Neural cell (in vitro differentiated cells): Measurements from ENCODE around the gene AEN. TPM values are rescaled to one million over a fixed set of nuclear protein-coding genes. Genes with fewer than 3 reads are reported as not detected.

Experiments
- H2AFZ ChIP-seq: fragments of 200-600, 300-800 bp; sonication (generic), shearing (Covaris generic); 2 replicates; pipeline ENCODE4 v1.6.0; 2014; ENCODE audit warnings: low read depth, mild to moderate bottlenecking, antibody characterized with exemption, low read length, moderate library complexity
- H3F3A ChIP-seq: fragments of 200-600 bp; shearing (Covaris generic); 2 replicates; pipeline ENCODE4 v1.6.1; 2016; ENCODE audit warnings: mild to moderate bottlenecking, moderate library complexity, mixed read lengths, antibody characterized with exemption, low read length; ENCODE audit not compliant: insufficient read depth, poor library complexity, severe bottlenecking
- H3K27ac ChIP-seq: fragments of 200-600, 300-800 bp; sonication (generic), shearing (Covaris generic); 2 replicates; pipeline ENCODE4 v1.5.1; 2014; ENCODE audit warnings: mild to moderate bottlenecking, low read length, moderate library complexity
- H3K27me3 ChIP-seq: fragments of 300-800, 200-600 bp; sonication (generic), shearing (Covaris generic); 2 replicates; pipeline ENCODE4 v1.6.0; 2014; ENCODE audit warnings: mild to moderate bottlenecking, low read depth, low read length, moderate library complexity; ENCODE audit not compliant: insufficient read depth
- H3K36me3 ChIP-seq: fragments of 300-800, 200-600 bp; sonication (generic), shearing (Covaris generic); 2 replicates; pipeline ENCODE4 v1.5.1; 2014; ENCODE audit warnings: mild to moderate bottlenecking, antibody characterized with exemption, low read length, moderate library complexity; ENCODE audit not compliant: insufficient read depth
- H3K4me2 ChIP-seq: fragments of 300-800, 200-600 bp; sonication (generic), shearing (Covaris generic); 2 replicates; pipeline ENCODE4 v1.6.0; 2014; ENCODE audit warnings: mild to moderate bottlenecking, low read length
- H3K4me3 ChIP-seq: fragments of 300-800, 200-600 bp; sonication (generic), shearing (Covaris generic); 2 replicates; pipeline ENCODE4 v1.5.1; 2014; ENCODE audit warnings: mild to moderate bottlenecking, low read length, moderate library complexity
- H3K79me2 ChIP-seq: fragments of 200-600 bp; shearing (Covaris generic); replicated peaks from 2 replicates; pipeline ENCODE4 v1.6.0; 2014; ENCODE audit warnings: mild to moderate bottlenecking, low read length, moderate library complexity; ENCODE audit not compliant: insufficient read depth
- H3K9ac ChIP-seq: fragments of 300-800, 200-600 bp; sonication (generic), shearing (Covaris generic); 2 replicates; pipeline ENCODE4 v1.6.1; 2016; ENCODE audit warnings: mild to moderate bottlenecking, low read length, mixed read lengths
- H3K9me2 ChIP-seq: fragments of 200-600 bp; shearing (Covaris generic); 2 replicates; pipeline ENCODE4 v1.6.1; 2016; ENCODE audit warnings: mild to moderate bottlenecking, low read length, mixed read lengths; ENCODE audit not compliant: insufficient read depth
- H3K9me3 ChIP-seq: fragments of 200-600, 300-800 bp; sonication (generic), shearing (Covaris generic); 2 replicates; pipeline ENCODE4 v1.6.1; 2016; ENCODE audit warnings: mild to moderate bottlenecking, mixed run types, low read length, moderate library complexity, mixed read lengths
- H4K20me1 ChIP-seq: fragments of 200-600 bp; shearing (Covaris generic); 2 replicates; pipeline ENCODE4 v1.6.1; 2016; ENCODE audit warnings: mild to moderate bottlenecking, mixed run types; ENCODE audit not compliant: insufficient read depth
- CTCF ChIP-seq: fragments of 450-650 bp; IDR thresholded peaks from 2 replicates; pipeline ENCODE4 v1.5.1; 2014; ENCODE audit warnings: antibody characterized with exemption, mild to moderate bottlenecking, moderate library complexity; ENCODE audit not compliant: poor library complexity, severe bottlenecking
- EP300 ChIP-seq: fragments of 450-650 bp; conservative IDR thresholded peaks from 2 replicates; pipeline ENCODE4 v1.6.1; 2014; ENCODE audit warnings: antibody characterized with exemption, mild to moderate bottlenecking, moderate library complexity; ENCODE audit not compliant: poor library complexity, severe bottlenecking
- EZH2 ChIP-seq: fragments of 200-600, 300-800 bp; shearing (Covaris generic), sonication (generic); IDR thresholded peaks from 2 replicates; pipeline ENCODE4 v1.6.1; 2014; ENCODE audit warnings: antibody characterized with exemption, low read length, borderline replicate concordance, mild to moderate bottlenecking; ENCODE audit not compliant: insufficient read depth, poor library complexity, severe bottlenecking
- MXI1 ChIP-seq: fragments of 450-650 bp; conservative IDR thresholded peaks from 2 replicates; pipeline ENCODE4 v1.6.1; 2014; ENCODE audit warnings: antibody characterized with exemption, mild to moderate bottlenecking; ENCODE audit not compliant: poor library complexity, severe bottlenecking
- POLR2AphosphoS5 ChIP-seq: IDR thresholded peaks from 2 replicates; pipeline ENCODE4 v1.6.1; 2012
- RAD21 ChIP-seq: fragments of 450-650 bp; conservative IDR thresholded peaks from 2 replicates; pipeline ENCODE4 v1.6.1; 2014; ENCODE audit warnings: antibody characterized with exemption, mild to moderate bottlenecking, moderate library complexity
- REST ChIP-seq: IDR thresholded peaks from 2 replicates; pipeline ENCODE4 v1.6.1; 2012; ENCODE audit warnings: borderline replicate concordance
- SMC3 ChIP-seq: fragments of 450-650 bp; conservative IDR thresholded peaks from 2 replicates; pipeline ENCODE4 v1.6.1; 2014; ENCODE audit warnings: antibody characterized with exemption, mild to moderate bottlenecking, moderate library complexity; ENCODE audit not compliant: poor library complexity
- TAF1 ChIP-seq: IDR thresholded peaks from 2 replicates; pipeline ENCODE4 v1.6.1; 2012; ENCODE audit warnings: low read depth
- polyA plus RNA-seq: library from polyadenylated mRNA; depleted of rRNA; stranded (reverse); fragments of >200 nt; gene quantifications from 2 replicates; pipeline ENCODE4 v1.2.3, GENCODE V29; 2014

The AEN gene
- polyA plus RNA-seq, 1 donor from 2014 or later, result 17.2 TPM

GRCh38 chr15:88603885-88604284 is 17.3 kb upstream of the AEN start:
- peak overlapping the region; percentile 93 for H3K4me3 ChIP-seq
- no peaks in the 10 kb centered on the region for H3K36me3 ChIP-seq
- peaks cover 4% of the 10 kb centered on the region for H3K27me3 ChIP-seq
- peak overlapping the region; percentile 73 for H3K4me2 ChIP-seq
- peaks cover 28% of the 10 kb centered on the region for H3K79me2 ChIP-seq
- no peak for TF ChIP-seq MXI1
- no peak for TF ChIP-seq RAD21
- TF ChIP-seq REST, result peak; percentile 2
- TF ChIP-seq EP300, result no peak
- no peak for TF ChIP-seq EZH2
- peak; percentile 55 for TF ChIP-seq CTCF
- peak; percentile 20 for TF ChIP-seq SMC3
- TF ChIP-seq POLR2AphosphoS5, result no peak
- no peak for TF ChIP-seq TAF1
- no peaks in the 10 kb centered on the region for H4K20me1 ChIP-seq
- no peaks in the 10 kb centered on the region for H3F3A ChIP-seq
- H3K27ac ChIP-seq, result peak overlapping the region; percentile 82
- peak overlapping the region; percentile 73 for H2AFZ ChIP-seq
- H3K9me2 ChIP-seq, result no peaks in the 10 kb centered on the region
- no peaks in the 10 kb centered on the region for H3K9me3 ChIP-seq
- H3K9ac ChIP-seq, result peak overlapping the region; percentile 93

- H3K27me3 ChIP-seq, result peaks cover 4% of the 10 kb centered on the region
- H3K36me3 ChIP-seq, result no peaks in the 10 kb centered on the region
- TF ChIP-seq CTCF (no peak), EZH2 (no peak), POLR2AphosphoS5 (peak; percentile 94), EP300 (peak; percentile 76), TAF1 (peak; percentile 75), REST (peak; percentile 56), RAD21 (peak; percentile 33), SMC3 (peak; percentile 20), MXI1 (peak; percentile 69)
- H3F3A ChIP-seq, result no peaks in the 10 kb centered on the region
- peaks cover 28% of the 10 kb centered on the region for H3K79me2 ChIP-seq
- H3K4me3 ChIP-seq, result peak overlapping the region; percentile 93
- no peaks in the 10 kb centered on the region for H3K9me2 ChIP-seq
- H3K27ac ChIP-seq, result peak overlapping the region; percentile 82
- peak overlapping the region; percentile 93 for H3K9ac ChIP-seq
- H3K4me2 ChIP-seq, result peak overlapping the region; percentile 79
- no peaks in the 10 kb centered on the region for H3K9me3 ChIP-seq
- peak overlapping the region; percentile 73 for H2AFZ ChIP-seq
- no peaks in the 10 kb centered on the region for H4K20me1 ChIP-seq
Measured at GRCh38 chr15:88604381-88605188, 16.6 kb upstream of the AEN start.
